Activated T-cell treated with anti-CD3 and anti-CD28 coated beads, Interleukin-2, amount 50 U/mL, for 24 hours (primary cell): Measurements from ENCODE around the gene NAP1L1.

Experiments used
- DNase-seq: peaks from one replicate; pipeline ENCODE4 v3.0.0-alpha.2; 2020
- H3K27ac Mint-ChIP-seq: 2 replicates; pipeline ENCODE4 v1.8.0; 2020; ENCODE audit warnings: mild to moderate bottlenecking, mixed read lengths
- H3K27me3 Mint-ChIP-seq: 2 replicates; pipeline ENCODE4 v1.8.0; 2020; ENCODE audit warnings: mixed read lengths
- H3K36me3 Mint-ChIP-seq: 2 replicates; pipeline ENCODE4 v1.8.0; 2020; ENCODE audit warnings: low read depth, mixed read lengths
- H3K4me1 Mint-ChIP-seq: 2 replicates; pipeline ENCODE4 v1.8.0; 2020; ENCODE audit warnings: low read depth, mixed read lengths
- H3K4me3 Mint-ChIP-seq: 2 replicates; pipeline ENCODE4 v1.8.0; 2020; ENCODE audit warnings: mild to moderate bottlenecking, moderate library complexity, mixed read lengths
- H3K9me3 Mint-ChIP-seq: 2 replicates; pipeline ENCODE4 v1.8.0; 2020; ENCODE audit warnings: mixed read lengths

The NAP1L1 gene

GRCh38 chr12:76083904-76084862 is at the start of gene NAP1L1:
TSS of gene NAP1L1 (minus strand) at chr12:76084685. CDS start at chr12:76074219, 10,466 bp downstream.
- peaks cover 47% of the 10 kb centered on the region for H3K36me3 Mint-ChIP-seq
- H3K4me3 Mint-ChIP-seq: peak within 1 kb of the TSS; percentile 97
- peak within 1 kb of the TSS; percentile 100 for H3K27ac Mint-ChIP-seq
- peaks cover 53% of the 10 kb centered on the region for H3K4me1 Mint-ChIP-seq
- H3K9me3 Mint-ChIP-seq: no peaks in the 10 kb centered on the region
- DNase-seq: peak; percentile 97
- H3K27me3 Mint-ChIP-seq: no peaks in the 10 kb centered on the region

DNA sequence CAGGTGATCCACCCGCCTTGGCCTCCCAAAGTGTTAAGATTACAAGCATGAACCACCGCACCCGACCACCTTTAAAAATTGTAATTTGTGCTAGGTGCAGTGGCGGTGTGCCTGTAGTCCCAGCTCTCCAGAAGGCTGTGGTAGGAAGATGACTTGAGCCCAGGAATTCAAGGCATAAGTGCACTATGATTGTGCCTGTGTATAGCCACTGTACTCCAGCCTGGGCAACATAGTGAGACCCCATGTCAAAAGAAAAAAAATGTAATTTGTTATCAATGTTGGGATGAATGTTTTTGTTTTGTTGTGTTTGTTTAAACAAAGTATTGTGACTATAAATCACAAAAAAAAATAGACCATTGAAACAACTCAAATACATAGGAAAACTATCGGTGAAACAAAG is 43.1 kb upstream of the NAP1L1 start:
- H3K4me3 Mint-ChIP-seq: no peak overlapping the region
- H3K27me3 Mint-ChIP-seq: peaks cover 10% of the 10 kb centered on the region
- no peak for DNase-seq
- no peaks in the 10 kb centered on the region for H3K36me3 Mint-ChIP-seq
- H3K9me3 Mint-ChIP-seq: peaks cover 3% of the 10 kb centered on the region
- H3K4me1 Mint-ChIP-seq: no peaks in the 10 kb centered on the region
- no peak overlapping the region for H3K27ac Mint-ChIP-seq

GRCh38 chr12:76124456-76124855 is 40.0 kb upstream of the NAP1L1 start:
- Mint-ChIP-seq H3K4me1 (no peaks in the 10 kb centered on the region), H3K4me3 (no peak overlapping the region), H3K27me3 (peaks cover 3% of the 10 kb centered on the region), H3K9me3 (no peaks in the 10 kb centered on the region), H3K27ac (no peak overlapping the region), H3K36me3 (no peaks in the 10 kb centered on the region)
- DNase-seq: no peak

GRCh38 chr12:76123259-76124212 is 39.1 kb upstream of the NAP1L1 start:
- no peaks in the 10 kb centered on the region for H3K4me1 Mint-ChIP-seq
- H3K27me3 Mint-ChIP-seq: peaks cover 3% of the 10 kb centered on the region
- H3K27ac Mint-ChIP-seq: no peak overlapping the region
- no peaks in the 10 kb centered on the region for H3K9me3 Mint-ChIP-seq
- no peaks in the 10 kb centered on the region for H3K36me3 Mint-ChIP-seq
- no peak overlapping the region for H3K4me3 Mint-ChIP-seq
- DNase-seq: no peak

GRCh38 chr12:76119887-76120286 is 35.4 kb upstream of the NAP1L1 start:
- no peaks in the 10 kb centered on the region for H3K4me1 Mint-ChIP-seq
- no peaks in the 10 kb centered on the region for H3K36me3 Mint-ChIP-seq
- H3K4me3 Mint-ChIP-seq: no peak overlapping the region
- no peak for DNase-seq
- H3K9me3 Mint-ChIP-seq: no peaks in the 10 kb centered on the region
- no peak overlapping the region for H3K27ac Mint-ChIP-seq
- no peaks in the 10 kb centered on the region for H3K27me3 Mint-ChIP-seq

- H3K27me3 Mint-ChIP-seq: no peaks in the 10 kb centered on the region
- no peak overlapping the region for H3K27ac Mint-ChIP-seq
- H3K36me3 Mint-ChIP-seq: no peaks in the 10 kb centered on the region
- no peak for DNase-seq
- no peak overlapping the region for H3K4me3 Mint-ChIP-seq
- H3K4me1 Mint-ChIP-seq: no peaks in the 10 kb centered on the region
- H3K9me3 Mint-ChIP-seq: no peaks in the 10 kb centered on the region
Observed at GRCh38 chr12:76117751-76118150, 33.3 kb upstream of the NAP1L1 start.

DNA sequence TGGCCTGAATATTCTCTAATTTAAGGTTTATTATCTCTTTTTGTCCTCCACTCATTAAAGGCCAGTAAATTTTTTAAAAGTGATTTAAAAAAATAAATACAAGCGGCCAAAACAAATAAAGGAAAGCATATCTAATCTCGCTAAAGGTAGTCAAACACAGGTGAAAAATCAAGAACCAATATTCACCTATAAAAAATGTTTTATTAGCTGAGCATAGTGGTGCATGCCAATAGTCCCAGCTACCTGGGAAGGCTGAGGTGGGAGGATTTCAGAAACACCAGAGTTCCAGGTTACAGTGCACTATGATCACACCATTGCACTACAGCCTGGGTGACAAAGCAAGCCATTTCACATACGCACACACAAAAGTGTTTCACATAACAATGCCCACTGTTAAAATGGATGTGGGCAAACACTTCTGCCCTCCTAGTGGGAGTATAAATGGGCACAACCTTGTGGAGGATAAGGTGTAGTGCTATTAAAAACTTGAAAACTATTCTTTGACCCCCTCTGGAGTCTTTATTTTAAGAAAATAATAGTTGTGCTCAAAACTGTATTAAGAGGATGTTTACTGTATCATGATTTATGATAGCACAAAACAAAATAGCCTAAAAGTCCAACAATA is 32.7 kb upstream of the NAP1L1 start:
- H3K4me1 Mint-ChIP-seq: no peaks in the 10 kb centered on the region
- no peaks in the 10 kb centered on the region for H3K9me3 Mint-ChIP-seq
- H3K4me3 Mint-ChIP-seq: no peak overlapping the region
- DNase-seq: no peak
- H3K27me3 Mint-ChIP-seq: no peaks in the 10 kb centered on the region
- H3K27ac Mint-ChIP-seq: no peak overlapping the region
- no peaks in the 10 kb centered on the region for H3K36me3 Mint-ChIP-seq

GRCh38 chr12:76113800-76114757 is 29.6 kb upstream of the NAP1L1 start:
- H3K4me1 Mint-ChIP-seq: no peaks in the 10 kb centered on the region
- H3K36me3 Mint-ChIP-seq: no peaks in the 10 kb centered on the region
- no peak for DNase-seq
- no peak overlapping the region for H3K4me3 Mint-ChIP-seq
- no peak overlapping the region for H3K27ac Mint-ChIP-seq
- H3K9me3 Mint-ChIP-seq: no peaks in the 10 kb centered on the region
- peaks cover 5% of the 10 kb centered on the region for H3K27me3 Mint-ChIP-seq

GRCh38 chr12:76111209-76111749 is 26.8 kb upstream of the NAP1L1 start:
- Mint-ChIP-seq H3K27ac (no peak overlapping the region), H3K27me3 (peaks cover 9% of the 10 kb centered on the region), H3K36me3 (no peaks in the 10 kb centered on the region), H3K4me3 (no peak overlapping the region), H3K4me1 (no peaks in the 10 kb centered on the region), H3K9me3 (no peaks in the 10 kb centered on the region)
- DNase-seq: no peak

- no peak overlapping the region for H3K27ac Mint-ChIP-seq
- peaks cover 12% of the 10 kb centered on the region for H3K27me3 Mint-ChIP-seq
- no peaks in the 10 kb centered on the region for H3K36me3 Mint-ChIP-seq
- no peak for DNase-seq
- H3K4me3 Mint-ChIP-seq: no peak overlapping the region
- H3K9me3 Mint-ChIP-seq: no peaks in the 10 kb centered on the region
- H3K4me1 Mint-ChIP-seq: no peaks in the 10 kb centered on the region
Observed at GRCh38 chr12:76109879-76110278, 25.4 kb upstream of the NAP1L1 start.

DNA sequence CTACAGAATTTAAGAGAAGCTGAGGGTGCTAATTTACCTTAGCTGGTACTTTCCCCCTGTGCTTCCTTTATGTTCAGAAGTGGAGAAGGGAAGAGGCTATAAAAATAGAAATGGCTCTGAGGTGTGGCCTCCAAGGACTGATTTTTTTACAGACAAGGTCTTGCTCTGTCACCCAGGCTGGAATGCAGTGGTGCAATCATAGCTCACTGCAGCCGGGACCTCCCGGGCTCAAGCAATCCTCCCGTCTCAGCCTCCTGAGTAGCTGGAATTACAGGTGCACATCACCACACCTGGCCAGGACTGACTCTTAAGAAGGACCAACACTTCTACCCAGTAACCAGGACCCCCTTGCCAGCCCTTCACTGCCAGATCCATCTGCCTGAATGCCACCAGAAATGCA is 23.9 kb upstream of the NAP1L1 start:
- H3K27ac Mint-ChIP-seq: no peak overlapping the region
- no peak overlapping the region for H3K4me3 Mint-ChIP-seq
- no peaks in the 10 kb centered on the region for H3K36me3 Mint-ChIP-seq
- peaks cover 12% of the 10 kb centered on the region for H3K27me3 Mint-ChIP-seq
- no peaks in the 10 kb centered on the region for H3K4me1 Mint-ChIP-seq
- H3K9me3 Mint-ChIP-seq: no peaks in the 10 kb centered on the region
- no peak for DNase-seq

- no peak overlapping the region for H3K27ac Mint-ChIP-seq
- H3K9me3 Mint-ChIP-seq: no peaks in the 10 kb centered on the region
- no peaks in the 10 kb centered on the region for H3K36me3 Mint-ChIP-seq
- H3K4me3 Mint-ChIP-seq: no peak overlapping the region
- peaks cover 12% of the 10 kb centered on the region for H3K27me3 Mint-ChIP-seq
- no peak for DNase-seq
- H3K4me1 Mint-ChIP-seq: no peaks in the 10 kb centered on the region
Observed at GRCh38 chr12:76106631-76107030, 22.1 kb upstream of the NAP1L1 start.

GRCh38 chr12:76103958-76104357 is 19.5 kb upstream of the NAP1L1 start:
- Mint-ChIP-seq H3K4me3 (no peak overlapping the region), H3K36me3 (no peaks in the 10 kb centered on the region), H3K4me1 (no peaks in the 10 kb centered on the region), H3K27me3 (peaks cover 7% of the 10 kb centered on the region), H3K27ac (no peak overlapping the region), H3K9me3 (no peaks in the 10 kb centered on the region)
- DNase-seq: no peak
